Endothelial cell of umbilical vein (primary cell): ENCODE data around the gene TCF7L2. TPM values are rescaled to one million over a fixed set of nuclear protein-coding genes. Genes with fewer than 3 reads are reported as not detected.

ENCODE experiments used
- BruUV-seq: library from RNA; stranded (reverse); fragments of 400-500 nt; replicated peaks from 2 replicates; lab custom pipeline; 2021; lab: Mats Ljungman, UMichigan
- CTCF ChIA-PET: fragments of 300-600, 350-600 bp; sonication (Branson Sonifier 250); formaldehyde crosslinking; loops from one replicate; lab custom pipeline; 2021; ENCODE audit warnings: antibody characterized with exemption, inconsistent platforms; lab: Charles Lee
- POLR2A ChIA-PET: fragments of 300-600, 350-600 bp; sonication (Branson Sonifier 250); formaldehyde crosslinking; loops from one replicate; lab custom pipeline; 2021; ENCODE audit warnings: antibody characterized with exemption, inconsistent platforms; lab: Charles Lee
- DNase-seq: peaks from one replicate; pipeline ENCODE4 v3.0.0-alpha.2; 2011; ENCODE audit warnings: low read depth, low spot score
- FAIRE-seq: peaks from 2 replicates; lab custom pipeline; 2011; peaks lifted over from hg19 to GRCh38; lab: Jason Lieb, UNC
- H2AFZ ChIP-seq: 2 replicates; pipeline ENCODE4 v1.6.0; 2012; ENCODE audit warnings: low read depth, low read length, control low read depth, inconsistent platforms
- H3K27ac ChIP-seq: 2 replicates; pipeline ENCODE4 v1.5.1; 2011; ENCODE audit warnings: low read depth, mild to moderate bottlenecking, control low read depth, low read length, moderate library complexity; ENCODE audit not compliant: insufficient read depth
- H3K27me3 ChIP-seq, 2 experiments: 2 replicates each; pipeline versions ENCODE4 v1.6.0 to v1.6.1; 2011; ENCODE audit warnings: low read length in 2 of 2, mixed read lengths in 1 of 2; ENCODE audit not compliant: control insufficient read depth in 2 of 2, insufficient read depth in 2 of 2
- H3K36me3 ChIP-seq, 2 experiments: 2 replicates in 1 of 2; 3 replicates in 1 of 2; pipeline ENCODE4 v1.5.1; 2011; ENCODE audit warnings: low read length in 2 of 2, mild to moderate bottlenecking in 1 of 2, moderate library complexity in 1 of 2; ENCODE audit not compliant: control insufficient read depth in 2 of 2, insufficient read depth in 2 of 2; ENCODE audit errors: extremely low read depth in 1 of 2
- H3K4me1 ChIP-seq: 3 replicates; pipeline ENCODE4 v1.5.1; 2011; ENCODE audit warnings: mild to moderate bottlenecking, low read length; ENCODE audit not compliant: control insufficient read depth, insufficient read depth; ENCODE audit errors: extremely low read depth
- H3K4me2 ChIP-seq: 2 replicates; pipeline ENCODE4 v1.6.1; 2011; ENCODE audit warnings: low read length, control low read depth, mixed read lengths; ENCODE audit not compliant: insufficient read depth
- H3K4me3 ChIP-seq, 3 experiments: fragments of 200-600 bp in 1 of 3; sonication (generic), shearing (Covaris generic) in 1 of 3; replicated peaks in 1 of 3; 2 replicates each; pipeline ENCODE4 v1.5.1; 2011 to 2016; ENCODE audit warnings: control low read depth in 3 of 3, low read length in 3 of 3, mild to moderate bottlenecking in 2 of 3, inconsistent platforms in 1 of 3, low read depth in 1 of 3, moderate library complexity in 1 of 3; ENCODE audit not compliant: insufficient read depth in 1 of 3
- H3K79me2 ChIP-seq: 2 replicates; pipeline ENCODE4 v1.6.0; 2012; ENCODE audit warnings: low read length, inconsistent platforms; ENCODE audit not compliant: control insufficient read depth, insufficient read depth
- H3K9ac ChIP-seq: replicated peaks from 2 replicates; pipeline ENCODE3; 2011; ENCODE audit warnings: low read length, control low read depth; ENCODE audit not compliant: insufficient read depth; ENCODE audit errors: extremely low read depth
- H3K9me1 ChIP-seq: replicated peaks from 3 replicates; pipeline ENCODE4 v1.6.0; 2011; ENCODE audit warnings: mild to moderate bottlenecking, low read length; ENCODE audit not compliant: control insufficient read depth, insufficient read depth; ENCODE audit errors: extremely low read depth
- H3K9me3 ChIP-seq: replicated peaks from 2 replicates; pipeline ENCODE4 v1.5.1; 2012; ENCODE audit warnings: low read length, inconsistent platforms; ENCODE audit not compliant: control insufficient read depth, insufficient read depth
- H4K20me1 ChIP-seq: replicated peaks from 2 replicates; pipeline ENCODE3; 2011; ENCODE audit warnings: mild to moderate bottlenecking, low read length; ENCODE audit not compliant: control insufficient read depth, insufficient read depth; ENCODE audit errors: extremely low read depth
- CTCF ChIP-seq, 2 donors: IDR thresholded peaks; 1 replicate in 1 of 2; 2 replicates in 1 of 2; pipeline ENCODE4 v1.5.1; 2011; ENCODE audit warnings: low read length in 2 of 2, mild to moderate bottlenecking in 2 of 2, moderate library complexity in 2 of 2, control low read depth in 1 of 2, inconsistent platforms in 1 of 2, low read depth in 1 of 2; ENCODE audit not compliant: insufficient read depth in 1 of 2; ENCODE audit errors: extremely low read depth in 1 of 2
- EZH2 ChIP-seq: IDR thresholded peaks from 2 replicates; pipeline ENCODE4 v1.6.1; 2012; ENCODE audit warnings: borderline replicate concordance, low read depth, mild to moderate bottlenecking, moderate library complexity, low read length, inconsistent platforms; ENCODE audit not compliant: severe bottlenecking
- FOS ChIP-seq: IDR thresholded peaks from 2 replicates; pipeline ENCODE4 v1.6.1; 2011; ENCODE audit warnings: mild to moderate bottlenecking, low read length, moderate library complexity, borderline replicate concordance; ENCODE audit not compliant: insufficient read depth
- GATA2 ChIP-seq: IDR thresholded peaks from 2 replicates; pipeline ENCODE4 v1.7.0; 2011; ENCODE audit warnings: low read depth, mild to moderate bottlenecking, moderate library complexity, mixed read lengths, low read length; ENCODE audit not compliant: insufficient read length, insufficient read depth
- JUN ChIP-seq: IDR thresholded peaks from 2 replicates; pipeline ENCODE4 v1.6.1; 2011; ENCODE audit warnings: borderline replicate concordance, low read depth; ENCODE audit not compliant: insufficient read length, insufficient read depth
- MAX ChIP-seq: IDR thresholded peaks from 2 replicates; pipeline ENCODE4 v1.6.1; 2011; ENCODE audit not compliant: insufficient read depth, insufficient read length
- MYC ChIP-seq: IDR thresholded peaks from one replicate; pipeline ENCODE4 v1.6.1; 2011; ENCODE audit warnings: mild to moderate bottlenecking, low read depth, low read length
- POLR2A ChIP-seq: IDR thresholded peaks from 2 replicates; pipeline ENCODE4 v1.6.1; 2012; ENCODE audit warnings: low read depth, mild to moderate bottlenecking, control low read depth, low read length
- POLR2AphosphoS5 ChIP-seq: IDR thresholded peaks from 2 replicates; pipeline ENCODE4 v1.6.1; 2012; ENCODE audit warnings: low read depth, mild to moderate bottlenecking, control low read depth, low read length, moderate library complexity; ENCODE audit not compliant: insufficient read depth
- dilution Hi-C: fragments of 300-500 bp; cut with MboI; formaldehyde crosslinking; loops from one replicate; pipeline ENCODE4 v1.15.0; 2019; ENCODE audit warnings: low sequenced_read_pairs; ENCODE audit not compliant: extremely low pct_ligation_motif_present
- intact Hi-C: fragments of 100-400 bp; cut with micrococcal nuclease; formaldehyde crosslinking; loops from one replicate; pipeline ENCODE4 v1.10.0; 2022
- polyA plus RNA-seq, 4 experiments: library from polyadenylated mRNA; depleted of rRNA in 3 of 4; stranded (reverse) in 3 of 4; unstranded in 1 of 4; fragments of >200 nt; gene quantifications; 2 replicates each; pipeline versions ENCODE4 v1.2.1 to v1.2.3, GENCODE V29; 2011 to 2012; ENCODE audit warnings: missing spikeins in 1 of 4
- total RNA-seq: library from RNA; stranded (reverse); gene quantifications from 2 replicates; pipeline ENCODE4 v1.2.3, GENCODE V29; 2021

TCF7L2 gene
- total and polyA plus RNA-seq, 2 donors (not counting 3 experiments of a cell fraction or from before 2014, with no cell fraction given): 9.9 to 21.8 TPM

- Histone ChIP-seq H3K4me1 (no peaks in the 10 kb centered on the region), H2AFZ (no peak overlapping the region), H3K9me1 (no peaks in the 10 kb centered on the region), H3K9me3 (no peaks in the 10 kb centered on the region), H3K27ac (no peak overlapping the region), H3K36me3 (no peaks in the 10 kb centered on the region), H3K4me3 (no peak overlapping the region), H3K9ac (no peak overlapping the region), H3K27me3 (no peaks in the 10 kb centered on the region), H4K20me1 (no peaks in the 10 kb centered on the region), H3K4me2 (no peak overlapping the region), H3K79me2 (no peaks in the 10 kb centered on the region)
- intact Hi-C loops: no loop called here
- CTCF ChIA-PET: interaction anchor here (1.3 to 2.4 kb wide), 2 partner anchors 209 to 387 kb away, joined by 6 to 8 read pairs; no protein-coding TSS in a partner anchor
- no peak for DNase-seq
- BruUV-seq: no TSS peak
- POLR2A ChIA-PET: no interaction called here
- no peak for TF ChIP-seq FOS
- no peak for TF ChIP-seq MAX
- TF ChIP-seq GATA2: no peak
- TF ChIP-seq JUN: no peak
- TF ChIP-seq EZH2: no peak
- no peak for TF ChIP-seq CTCF (IDR thresholded peaks at IDR 0.05; ENCODE audit: extremely low read depth in 1 of 2, insufficient read depth in 1 of 2, low read depth in 1 of 2, low read length in 2 of 2)
- no peak for TF ChIP-seq POLR2AphosphoS5
- no peak for TF ChIP-seq MYC
- TF ChIP-seq POLR2A: no peak
- dilution Hi-C loops: no loop called here
- FAIRE-seq: no peak
These were observed 226.0 kb downstream of the TCF7L2 start for GRCh38 chr10:113175756-113176651.
